ENCODE measurements around the gene CYP24A1. TPM values are rescaled to one million over a fixed set of nuclear protein-coding genes. Genes with fewer than 3 reads are reported as not detected.

CYP24A1 gene
- polyA plus RNA-seq, 1 donor (not counting 4 experiments of a cell fraction or from before 2014, with no cell fraction given): 18.2 TPM

GRCh38 chr20:54137115-54137514, 36.7 kb downstream of the CYP24A1 start:
- H3K4me3 ChIP-seq (ENCODE audit: control insufficient read depth in 2 of 3, extremely low read depth in 1 of 3, insufficient read depth in 2 of 3, low read depth in 1 of 3, low read length in 3 of 3): no peak overlapping the region
- dilution Hi-C loops (cut with MboI; ENCODE audit: extremely low pct_ligation_motif_present, low sequenced_read_pairs): no loop called here
- no peak overlapping the region for H3K27ac ChIP-seq (ENCODE audit: control insufficient read depth, insufficient read depth, low read length)
- H3K9me1 ChIP-seq (ENCODE audit: control insufficient read depth, extremely low read depth, insufficient read depth, low read length): no peaks in the 10 kb centered on the region
- H3K79me2 ChIP-seq (ENCODE audit: control insufficient read depth, insufficient read depth, low read length): no peaks in the 10 kb centered on the region
- peaks cover 8% of the 10 kb centered on the region for H3K9me3 ChIP-seq (ENCODE audit: control insufficient read depth, low read depth, low read length)
- H3K36me3 ChIP-seq (ENCODE audit: control insufficient read depth in 2 of 2, extremely low read depth in 1 of 2, insufficient read depth in 2 of 2, low read length in 2 of 2): no peaks in the 10 kb centered on the region
- TF ChIP-seq, protein P1, sequence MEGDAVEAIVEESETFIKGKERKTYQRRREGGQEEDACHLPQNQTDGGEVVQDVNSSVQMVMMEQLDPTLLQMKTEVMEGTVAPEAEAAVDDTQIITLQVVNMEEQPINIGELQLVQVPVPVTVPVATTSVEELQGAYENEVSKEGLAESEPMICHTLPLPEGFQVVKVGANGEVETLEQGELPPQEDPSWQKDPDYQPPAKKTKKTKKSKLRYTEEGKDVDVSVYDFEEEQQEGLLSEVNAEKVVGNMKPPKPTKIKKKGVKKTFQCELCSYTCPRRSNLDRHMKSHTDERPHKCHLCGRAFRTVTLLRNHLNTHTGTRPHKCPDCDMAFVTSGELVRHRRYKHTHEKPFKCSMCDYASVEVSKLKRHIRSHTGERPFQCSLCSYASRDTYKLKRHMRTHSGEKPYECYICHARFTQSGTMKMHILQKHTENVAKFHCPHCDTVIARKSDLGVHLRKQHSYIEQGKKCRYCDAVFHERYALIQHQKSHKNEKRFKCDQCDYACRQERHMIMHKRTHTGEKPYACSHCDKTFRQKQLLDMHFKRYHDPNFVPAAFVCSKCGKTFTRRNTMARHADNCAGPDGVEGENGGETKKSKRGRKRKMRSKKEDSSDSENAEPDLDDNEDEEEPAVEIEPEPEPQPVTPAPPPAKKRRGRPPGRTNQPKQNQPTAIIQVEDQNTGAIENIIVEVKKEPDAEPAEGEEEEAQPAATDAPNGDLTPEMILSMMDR (optimal IDR thresholded peaks at IDR 0.05 in 1 of 3, IDR thresholded peaks at IDR 0.05 in 1 of 3, conservative IDR thresholded peaks at IDR 0.05 in 1 of 3; ENCODE audit: extremely low read depth in 1 of 3, insufficient read depth in 2 of 3, low read length in 3 of 3): no peak
- TF ChIP-seq EZH2 (IDR thresholded peaks at IDR 0.05; ENCODE audit: low read length): no peak
- H3K27me3 ChIP-seq (ENCODE audit: control insufficient read depth, extremely low read depth, insufficient read depth, low read length): no peaks in the 10 kb centered on the region
- FAIRE-seq (no peak), DNase-seq (ENCODE audit: low read depth, low spot score) (no peak)
- H3K9ac ChIP-seq (ENCODE audit: control insufficient read depth, extremely low read depth, insufficient read depth, low read length): no peak overlapping the region
- H3K4me1 ChIP-seq (ENCODE audit: control insufficient read depth, extremely low read depth, insufficient read depth, low read length): peaks cover 53% of the 10 kb centered on the region
- H3K4me2 ChIP-seq (ENCODE audit: control insufficient read depth, extremely low read depth, insufficient read depth, low read depth, low read length): no peak overlapping the region
- H4K20me1 ChIP-seq (ENCODE audit: control insufficient read depth, extremely low read depth, insufficient read depth, low read length): no peaks in the 10 kb centered on the region
- no peak overlapping the region for H2AFZ ChIP-seq (ENCODE audit: control insufficient read depth, low read length)

- peak overlapping the region; percentile 72 for H3K4me2 ChIP-seq (ENCODE audit: control insufficient read depth, extremely low read depth, insufficient read depth, low read depth, low read length)
- H3K9me3 ChIP-seq (ENCODE audit: control insufficient read depth, low read depth, low read length): peaks cover 8% of the 10 kb centered on the region
- peak overlapping the region; percentile 94 for H3K27ac ChIP-seq (ENCODE audit: control insufficient read depth, insufficient read depth, low read length)
These were observed 39.2 kb downstream of the CYP24A1 start for GRCh38 chr20:54134445-54135220.

More at GRCh38 chr20:54134445-54135220, 39.2 kb downstream of the CYP24A1 start:
- peak; percentile 93 for DNase-seq (ENCODE audit: low read depth, low spot score)
- H2AFZ ChIP-seq (ENCODE audit: control insufficient read depth, low read length): no peak overlapping the region
- TF ChIP-seq, protein P1 (optimal IDR thresholded peaks at IDR 0.05 in 1 of 3, IDR thresholded peaks at IDR 0.05 in 1 of 3, conservative IDR thresholded peaks at IDR 0.05 in 1 of 3; ENCODE audit: extremely low read depth in 1 of 3, insufficient read depth in 2 of 3, low read length in 3 of 3): no peak
- no peak for TF ChIP-seq EZH2 (IDR thresholded peaks at IDR 0.05; ENCODE audit: low read length)
- H3K36me3 ChIP-seq (ENCODE audit: control insufficient read depth in 2 of 2, extremely low read depth in 1 of 2, insufficient read depth in 2 of 2, low read length in 2 of 2): no peaks in the 10 kb centered on the region
- H3K4me3 ChIP-seq (ENCODE audit: control insufficient read depth in 2 of 3, extremely low read depth in 1 of 3, insufficient read depth in 2 of 3, low read depth in 1 of 3, low read length in 3 of 3): peak overlapping the region in 1 of 3 experiments; percentile 11
- H3K4me1 ChIP-seq (ENCODE audit: control insufficient read depth, extremely low read depth, insufficient read depth, low read length): peaks cover 41% of the 10 kb centered on the region
- FAIRE-seq: peak; percentile 77
- H3K9ac ChIP-seq (ENCODE audit: control insufficient read depth, extremely low read depth, insufficient read depth, low read length): peak overlapping the region; percentile 50
- H3K79me2 ChIP-seq (ENCODE audit: control insufficient read depth, insufficient read depth, low read length): no peaks in the 10 kb centered on the region
- H3K9me1 ChIP-seq (ENCODE audit: control insufficient read depth, extremely low read depth, insufficient read depth, low read length): no peaks in the 10 kb centered on the region
- dilution Hi-C loops (cut with MboI; ENCODE audit: extremely low pct_ligation_motif_present, low sequenced_read_pairs): no loop called here
- no peaks in the 10 kb centered on the region for H4K20me1 ChIP-seq (ENCODE audit: control insufficient read depth, extremely low read depth, insufficient read depth, low read length)
- H3K27me3 ChIP-seq (ENCODE audit: control insufficient read depth, extremely low read depth, insufficient read depth, low read length): no peaks in the 10 kb centered on the region
